A549 (cell line): Measurements from ENCODE around the gene TAF6L. TPM values are rescaled to one million over a fixed set of nuclear protein-coding genes. Genes with fewer than 3 reads are reported as not detected.
A peak's percentile ranks its signal among the peaks of the same experiment; 100 is the strongest.

Source experiments
- ATAC-seq, 2 experiments: fragments of 200-7000 bp in 1 of 2; fragments of >200 bp in 1 of 2; cut with Nextera tagmentation in 1 of 2; cut with Tn5 transposase in 1 of 2; 3 replicates each; pipeline versions ENCODE4 v1.8.0 to v1.9.1; 2018 to 2020; ENCODE audit warnings: mild to moderate bottlenecking in 1 of 2, moderate library complexity in 1 of 2
- CTCF ChIA-PET: fragments of 300-600 bp; sonication (Branson Sonifier 250); formaldehyde crosslinking; extraction: SDS; loops from one replicate; lab custom pipeline; 2021; ENCODE audit warnings: antibody characterized with exemption, inconsistent platforms; lab: Yijun Ruan, JAX
- POLR2A ChIA-PET: fragments of 350-600 bp; formaldehyde crosslinking; extraction: SDS; loops from one replicate; lab custom pipeline; 2021; ENCODE audit warnings: antibody characterized with exemption, inconsistent platforms; lab: Yijun Ruan, JAX
- DNase-seq, 2 experiments: peaks; one replicate each; pipeline versions ENCODE4 v3.0.0 to v3.0.0-alpha.2; 2011 to 2016; ENCODE audit warnings: low read depth in 1 of 2, low spot score in 1 of 2
- FAIRE-seq: peaks from 2 replicates; lab custom pipeline; 2011; peaks lifted over from hg19 to GRCh38; lab: Jason Lieb, UNC
- H3K27ac ChIP-seq, 2 experiments: fragments of >200 bp; sonication (Bioruptor Twin); formaldehyde crosslinking; 3 replicates each; pipeline ENCODE4 v1.5.1; 2016 to 2017
- H3K4me1 ChIP-seq: fragments of >200 bp; sonication (Bioruptor Twin); formaldehyde crosslinking; 3 replicates; pipeline ENCODE4 v1.6.1; 2016
- H3K4me2 ChIP-seq: fragments of >200 bp; sonication (Bioruptor Twin); formaldehyde crosslinking; 3 replicates; pipeline ENCODE4 v1.6.1; 2016
- H3K4me3 ChIP-seq: fragments of >200 bp; sonication (Bioruptor Twin); formaldehyde crosslinking; 3 replicates; pipeline ENCODE4 v1.5.1; 2016
- H3K9me3 ChIP-seq: fragments of >200 bp; sonication (Bioruptor Twin); formaldehyde crosslinking; 3 replicates; pipeline ENCODE4 v1.6.1; 2016
- BHLHE40 ChIP-seq: IDR thresholded peaks from 2 replicates; pipeline ENCODE4 v1.6.1; 2012; ENCODE audit warnings: low read depth, low read length, inconsistent platforms
- CEBPB ChIP-seq, 2 experiments: fragments of >200 bp in 1 of 2; sonication (Bioruptor Twin) in 1 of 2; formaldehyde crosslinking in 1 of 2; IDR thresholded peaks; 2 replicates each; pipeline ENCODE4 v1.6.1; 2012 to 2016
- CHD2 ChIP-seq: fragments of 150-350 bp; IDR thresholded peaks from 2 replicates; pipeline ENCODE4 v1.6.1; 2014; ENCODE audit warnings: low read length; ENCODE audit not compliant: partially characterized antibody
- CHD4 ChIP-seq: fragments of 200-600 bp; sonication (generic); IDR thresholded peaks from 2 replicates; pipeline ENCODE4 v1.6.1; 2016; ENCODE audit warnings: antibody characterized with exemption, mild to moderate bottlenecking, borderline replicate concordance
- EP300 ChIP-seq, 2 experiments: fragments of >200 bp; sonication (Bioruptor Twin); formaldehyde crosslinking; IDR thresholded peaks; 2 replicates in 1 of 2; 3 replicates in 1 of 2; pipeline ENCODE4 v1.6.1; 2016 to 2017
- ESRRA ChIP-seq: fragments of 150-350 bp; IDR thresholded peaks from 2 replicates; pipeline ENCODE4 v1.6.1; 2014; ENCODE audit warnings: mild to moderate bottlenecking, low read length, borderline replicate concordance
- FOSB ChIP-seq: fragments of 250-450 bp; sonication (Bioruptor Pico); IDR thresholded peaks from 2 replicates; pipeline ENCODE4 v1.5.0; 2020; ENCODE audit warnings: mild to moderate bottlenecking, moderate library complexity
- FOXS1 ChIP-seq: fragments of 250-450 bp; sonication (Bioruptor Pico); IDR thresholded peaks from 2 replicates; pipeline ENCODE4 v1.5.0; 2020; ENCODE audit warnings: mild to moderate bottlenecking, moderate library complexity
- HEYL ChIP-seq: fragments of 250-450 bp; sonication (Bioruptor Pico); IDR thresholded peaks from 2 replicates; pipeline ENCODE4 v1.8.0; 2021; ENCODE audit warnings: mild to moderate bottlenecking, moderate library complexity
- HOXA7 ChIP-seq: fragments of 250-450 bp; sonication (Bioruptor Pico); IDR thresholded peaks from 2 replicates; pipeline ENCODE4 v1.5.0; 2020; ENCODE audit warnings: mild to moderate bottlenecking, moderate library complexity
- HOXB13 ChIP-seq: fragments of 250-450 bp; sonication (Bioruptor Pico); IDR thresholded peaks from 2 replicates; pipeline ENCODE4 v1.5.0; 2020; ENCODE audit warnings: low read depth, mild to moderate bottlenecking, moderate library complexity
- HOXB5 ChIP-seq: fragments of 250-450 bp; sonication (Bioruptor Pico); IDR thresholded peaks from 2 replicates; pipeline ENCODE4 v1.5.0; 2020; ENCODE audit warnings: mild to moderate bottlenecking, moderate library complexity
- JUNB ChIP-seq: fragments of >200 bp; sonication (Bioruptor Twin); formaldehyde crosslinking; IDR thresholded peaks from 2 replicates; pipeline ENCODE4 v1.6.1; 2016
- KDM1A ChIP-seq: fragments of 200-600 bp; sonication (generic); IDR thresholded peaks from 2 replicates; pipeline ENCODE4 v1.6.1; 2016; ENCODE audit warnings: low read depth, mild to moderate bottlenecking
- KDM5A ChIP-seq: fragments of 200-600 bp; sonication (generic); IDR thresholded peaks from 2 replicates; pipeline ENCODE4 v1.6.1; 2016; ENCODE audit warnings: antibody characterized with exemption, mild to moderate bottlenecking
- NR3C1 ChIP-seq: fragments of >200 bp; sonication (Bioruptor Twin); formaldehyde crosslinking; IDR thresholded peaks from 3 replicates; pipeline ENCODE4 v1.6.1; 2017
- POLR2AphosphoS2 ChIP-seq: conservative IDR thresholded peaks from 2 replicates; pipeline ENCODE4 v1.6.1; 2012; ENCODE audit warnings: low read length, improper control_type of control experiment, inconsistent platforms
- RFX5 ChIP-seq: fragments of 450-650 bp; IDR thresholded peaks from 2 replicates; pipeline ENCODE4 v1.7.1; 2014; ENCODE audit warnings: antibody characterized with exemption, mild to moderate bottlenecking, moderate library complexity
- SREBF2 ChIP-seq: fragments of 450-650 bp; IDR thresholded peaks from 2 replicates; pipeline ENCODE4 v1.6.1; 2014; ENCODE audit warnings: mild to moderate bottlenecking, moderate library complexity
- ZNF302 ChIP-seq: fragments of 250-450 bp; sonication (Bioruptor Pico); IDR thresholded peaks from 2 replicates; pipeline ENCODE4 v1.9.0; 2021; ENCODE audit warnings: inconsistent platforms, mild to moderate bottlenecking, moderate library complexity
- ZSCAN20 ChIP-seq: fragments of 250-450 bp; sonication (Bioruptor Pico); IDR thresholded peaks from 2 replicates; pipeline ENCODE4 v1.8.0; 2022; ENCODE audit warnings: mild to moderate bottlenecking, moderate library complexity
- WGBS: methylation state at CpG from one replicate; pipeline ENCODE4 v1.1.6; 2017; ENCODE audit errors: missing lambda C conversion rate; 5-methylcytosine and 5-hydroxymethylcytosine counted together
- polyA plus RNA-seq, 4 experiments: library from polyadenylated mRNA; depleted of rRNA in 3 of 4; stranded (reverse); fragments of >200 nt; fragmentation: RNase III in 1 of 4; extraction: RNeasy Plus Mini Kit Qiagen cat#74134 plus additional on column Dnase treatment in 1 of 4; gene quantifications; 2 replicates in 3 of 4; 3 replicates in 1 of 4; pipeline ENCODE4 v1.2.3, GENCODE V29; 2011 to 2017
- TF ChIP-seq, protein P1 (sequence below): fragments of >200 bp; sonication (Bioruptor Twin); formaldehyde crosslinking; IDR thresholded peaks from 2 replicates; pipeline ENCODE4 v1.6.1; 2016
- TF ChIP-seq, protein P2 (sequence below): IDR thresholded peaks from 2 replicates; pipeline ENCODE4 v1.6.1; 2012
- TF ChIP-seq, protein P3 (sequence below): IDR thresholded peaks from 2 replicates; pipeline ENCODE4 v1.6.1; 2012; ENCODE audit warnings: low read depth, borderline replicate concordance
- TF ChIP-seq, protein P4 (sequence below): fragments of >200 bp; sonication (Bioruptor Twin); formaldehyde crosslinking; IDR thresholded peaks from 3 replicates; pipeline ENCODE4 v1.6.1; 2016
- TF ChIP-seq, protein P5 (sequence below): fragments of >200 bp; sonication (Bioruptor Twin); formaldehyde crosslinking; IDR thresholded peaks from 3 replicates; pipeline ENCODE4 v1.5.1; 2016
- TF ChIP-seq, protein P6 (sequence below): fragments of 250-450 bp; sonication (Bioruptor Pico); IDR thresholded peaks from 2 replicates; pipeline ENCODE4 v1.5.0; 2020; ENCODE audit warnings: low read depth, mild to moderate bottlenecking, moderate library complexity
- TF ChIP-seq, protein P7 (sequence below): IDR thresholded peaks from 2 replicates; pipeline ENCODE4 v1.6.1; 2012

Gene TAF6L
- polyA plus RNA-seq, 2 of the 4 experiments (the other 2 are of a cell fraction), result 14.0 to 22.7 TPM

DNA sequence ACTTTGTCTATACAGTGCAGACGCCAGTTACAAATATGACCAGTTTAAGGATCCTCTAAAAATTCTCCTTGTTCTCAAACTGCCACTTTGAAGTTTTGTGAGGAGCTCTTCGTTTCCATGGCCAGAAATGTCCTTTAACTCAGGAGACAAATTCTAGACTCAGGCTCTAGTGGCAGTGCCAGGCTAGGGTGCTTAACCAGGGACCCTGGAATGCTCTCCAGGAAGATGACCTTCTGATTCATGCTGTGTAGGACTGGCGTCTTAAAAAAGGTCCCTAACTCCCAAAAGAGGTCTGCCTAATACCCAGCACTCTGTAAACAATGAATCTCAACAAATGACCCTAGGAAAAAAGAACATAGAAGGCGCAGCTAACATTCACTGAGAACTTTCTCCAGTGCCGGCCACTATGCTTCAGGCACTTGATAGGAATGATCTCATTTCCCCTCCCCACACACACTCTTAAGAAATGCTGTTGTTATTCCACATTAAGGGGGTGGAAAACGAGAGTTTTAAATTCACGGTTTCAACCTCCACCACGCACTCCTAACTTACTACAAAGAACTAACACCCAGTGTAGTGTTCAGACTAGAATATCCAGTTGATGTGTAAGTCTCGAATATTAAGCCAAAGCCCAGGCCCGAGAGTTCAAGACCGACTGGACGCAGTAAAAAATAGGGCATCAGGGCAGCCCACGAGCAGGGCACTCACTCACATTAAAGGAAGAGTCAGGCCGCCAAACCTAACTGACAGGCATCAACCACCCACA lies 33.3 kb downstream of the TAF6L start:
- Histone ChIP-seq H3K4me3 (peak overlapping the region; percentile 90), H3K27ac (peak overlapping the region; percentile 87 to 92), H3K9me3 (no peaks in the 10 kb centered on the region)
- no peak for FAIRE-seq
- WGBS, result 9% methylated on average over 14 of the region's 14 CpGs
- ChIA-PET POLR2A (interaction anchor here (1.0 kb wide), 1 partner anchor 33 kb away, joined by 4 read pairs; the partner anchor contains the start of gene TAF6L), CTCF (interaction anchor here (0.6 to 6.2 kb wide), 5 partner anchors 10 to 58 kb away, joined by 3 to 69 read pairs (median 5); partner anchors contain the start of genes TMEM179B and TMEM223)
- ATAC-seq, result peak; percentile 4 to 32; a peak in 4 of 6 replicates
- TF ChIP-seq HOXA7 (CRISPR knock-in tag) (0 out of 2 replicates have a peak, but pooled peaks have one; percentile 35), FOXS1 (CRISPR knock-in tag) (no peak)
- TF ChIP-seq, all 56 proteins: peak for 1
- Histone ChIP-seq H3K4me2 (peak overlapping the region; percentile 95), H3K4me1 (peaks cover 16% of the 10 kb centered on the region; the same call in 2 of the 3 replicates)
- no peak for DNase-seq

DNA sequence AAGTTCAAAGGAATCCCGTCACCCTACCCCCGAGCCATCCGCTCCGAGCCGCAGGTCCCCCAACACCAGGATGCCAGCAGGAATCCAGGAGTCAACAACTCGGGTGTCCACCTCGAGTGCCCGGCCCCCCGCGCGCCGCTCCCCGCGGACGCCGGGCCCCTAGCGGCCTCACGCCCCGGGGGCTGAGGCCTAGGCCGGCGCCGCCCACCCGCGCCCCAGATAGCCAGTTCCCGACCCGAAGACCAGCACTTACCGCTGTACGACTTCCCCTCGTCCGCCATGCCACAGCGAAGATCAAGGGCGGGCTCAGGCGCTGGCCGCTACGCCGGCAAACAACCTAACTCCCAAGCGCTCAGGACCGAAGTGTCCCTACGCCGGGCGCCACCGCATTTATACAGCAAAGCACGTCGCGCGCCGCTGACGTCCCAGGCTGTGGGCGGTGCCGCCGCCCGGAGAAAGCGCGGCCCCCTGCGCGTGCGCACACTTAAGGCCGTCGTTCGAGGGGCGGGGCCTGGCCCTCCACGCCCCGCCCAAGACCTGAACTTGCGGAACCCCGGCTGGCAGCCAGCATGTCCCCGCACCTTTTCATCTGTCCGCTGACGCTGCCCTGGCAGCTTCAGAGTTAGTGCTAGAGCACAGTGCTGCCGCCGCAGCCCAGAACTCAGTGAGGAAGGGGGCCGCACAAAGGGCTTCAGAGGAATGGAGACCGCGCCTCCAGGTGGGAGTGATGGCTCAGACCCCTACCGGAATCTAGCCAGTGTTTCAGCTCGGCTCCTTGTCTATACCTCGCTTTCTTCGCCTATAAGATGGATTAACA lies 34.1 kb downstream of the TAF6L start, which contains the start of gene NXF1:
Gene NXF1, minus strand, starts transcription at position 365 of the 817 bp plus-strand sequence. Its CDS starts 84 bp downstream, at position 281.
- no peaks in the 10 kb centered on the region for H3K9me3 ChIP-seq
- 0% methylated on average over 14 of the region's 77 CpGs for WGBS
- CTCF ChIA-PET, result interaction anchor here (1.1 to 4.3 kb wide), 7 partner anchors 9 to 32 kb away, joined by 3 to 18 read pairs (median 5); partner anchors contain the start of gene TMEM179B
- peaks cover 16% of the 10 kb centered on the region; the same call in 2 of the 3 replicates for H3K4me1 ChIP-seq
- ATAC-seq (peak; percentile 83 to 91), FAIRE-seq (no peak), DNase-seq (peak; percentile 84 to 97)
- H3K27ac ChIP-seq, result peak within 1 kb of the TSS; percentile 87 to 92
- H3K4me2 ChIP-seq, result peak within 1 kb of the TSS; percentile 95
- peak within 1 kb of the TSS; percentile 90 for H3K4me3 ChIP-seq
- POLR2A ChIA-PET, result interaction anchor here (0.5 to 2.7 kb wide), 11 partner anchors 8 to 1497 kb away, joined by 3 to 11 read pairs (median 4); partner anchors contain the start of genes STX5, TMEM179B and TMEM223
- TF ChIP-seq FOXS1 (CRISPR knock-in tag) (no peak), HOXA7 (CRISPR knock-in tag) (no peak), CEBPB (IDR thresholded peaks at IDR 0.05) (no peak), KDM1A (no peak), RFX5 (no peak; the same call in 1 of the 2 replicates), EP300 (IDR thresholded peaks at IDR 0.05) (no peak), BHLHE40 (0 out of 2 replicates have a peak, but pooled peaks have one; percentile 6), ZSCAN20 (CRISPR knock-in tag) (no peak), CHD4 (no peak), SREBF2 (no peak), CHD2 (no peak), HOXB13 (CRISPR knock-in tag) (no peak), KDM5A (no peak; the same call in 1 of the 2 replicates), JUNB (no peak), NR3C1 (no peak), POLR2AphosphoS2 (no peak), HEYL (CRISPR knock-in tag) (no peak), ESRRA (no peak; the same call in 1 of the 2 replicates), HOXB5 (CRISPR knock-in tag) (no peak), FOSB (CRISPR knock-in tag) (0 out of 2 replicates have a peak, but pooled peaks have one; percentile 31), ZNF302 (CRISPR knock-in tag) (no peak)
- TF ChIP-seq, protein P1, sequence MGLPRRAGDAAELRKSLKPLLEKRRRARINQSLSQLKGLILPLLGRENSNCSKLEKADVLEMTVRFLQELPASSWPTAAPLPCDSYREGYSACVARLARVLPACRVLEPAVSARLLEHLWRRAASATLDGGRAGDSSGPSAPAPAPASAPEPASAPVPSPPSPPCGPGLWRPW, result no peak
- TF ChIP-seq, protein P2, sequence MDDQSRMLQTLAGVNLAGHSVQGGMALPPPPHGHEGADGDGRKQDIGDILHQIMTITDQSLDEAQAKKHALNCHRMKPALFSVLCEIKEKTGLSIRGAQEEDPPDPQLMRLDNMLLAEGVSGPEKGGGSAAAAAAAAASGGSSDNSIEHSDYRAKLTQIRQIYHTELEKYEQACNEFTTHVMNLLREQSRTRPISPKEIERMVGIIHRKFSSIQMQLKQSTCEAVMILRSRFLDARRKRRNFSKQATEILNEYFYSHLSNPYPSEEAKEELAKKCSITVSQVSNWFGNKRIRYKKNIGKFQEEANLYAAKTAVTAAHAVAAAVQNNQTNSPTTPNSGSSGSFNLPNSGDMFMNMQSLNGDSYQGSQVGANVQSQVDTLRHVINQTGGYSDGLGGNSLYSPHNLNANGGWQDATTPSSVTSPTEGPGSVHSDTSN, result peak; percentile 74
- TF ChIP-seq, protein P3, sequence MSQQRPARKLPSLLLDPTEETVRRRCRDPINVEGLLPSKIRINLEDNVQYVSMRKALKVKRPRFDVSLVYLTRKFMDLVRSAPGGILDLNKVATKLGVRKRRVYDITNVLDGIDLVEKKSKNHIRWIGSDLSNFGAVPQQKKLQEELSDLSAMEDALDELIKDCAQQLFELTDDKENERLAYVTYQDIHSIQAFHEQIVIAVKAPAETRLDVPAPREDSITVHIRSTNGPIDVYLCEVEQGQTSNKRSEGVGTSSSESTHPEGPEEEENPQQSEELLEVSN, result no peak
- TF ChIP-seq, protein P4, sequence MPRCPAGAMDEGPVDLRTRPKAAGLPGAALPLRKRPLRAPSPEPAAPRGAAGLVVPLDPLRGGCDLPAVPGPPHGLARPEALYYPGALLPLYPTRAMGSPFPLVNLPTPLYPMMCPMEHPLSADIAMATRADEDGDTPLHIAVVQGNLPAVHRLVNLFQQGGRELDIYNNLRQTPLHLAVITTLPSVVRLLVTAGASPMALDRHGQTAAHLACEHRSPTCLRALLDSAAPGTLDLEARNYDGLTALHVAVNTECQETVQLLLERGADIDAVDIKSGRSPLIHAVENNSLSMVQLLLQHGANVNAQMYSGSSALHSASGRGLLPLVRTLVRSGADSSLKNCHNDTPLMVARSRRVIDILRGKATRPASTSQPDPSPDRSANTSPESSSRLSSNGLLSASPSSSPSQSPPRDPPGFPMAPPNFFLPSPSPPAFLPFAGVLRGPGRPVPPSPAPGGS, result peak; percentile 99
- TF ChIP-seq, protein P5, sequence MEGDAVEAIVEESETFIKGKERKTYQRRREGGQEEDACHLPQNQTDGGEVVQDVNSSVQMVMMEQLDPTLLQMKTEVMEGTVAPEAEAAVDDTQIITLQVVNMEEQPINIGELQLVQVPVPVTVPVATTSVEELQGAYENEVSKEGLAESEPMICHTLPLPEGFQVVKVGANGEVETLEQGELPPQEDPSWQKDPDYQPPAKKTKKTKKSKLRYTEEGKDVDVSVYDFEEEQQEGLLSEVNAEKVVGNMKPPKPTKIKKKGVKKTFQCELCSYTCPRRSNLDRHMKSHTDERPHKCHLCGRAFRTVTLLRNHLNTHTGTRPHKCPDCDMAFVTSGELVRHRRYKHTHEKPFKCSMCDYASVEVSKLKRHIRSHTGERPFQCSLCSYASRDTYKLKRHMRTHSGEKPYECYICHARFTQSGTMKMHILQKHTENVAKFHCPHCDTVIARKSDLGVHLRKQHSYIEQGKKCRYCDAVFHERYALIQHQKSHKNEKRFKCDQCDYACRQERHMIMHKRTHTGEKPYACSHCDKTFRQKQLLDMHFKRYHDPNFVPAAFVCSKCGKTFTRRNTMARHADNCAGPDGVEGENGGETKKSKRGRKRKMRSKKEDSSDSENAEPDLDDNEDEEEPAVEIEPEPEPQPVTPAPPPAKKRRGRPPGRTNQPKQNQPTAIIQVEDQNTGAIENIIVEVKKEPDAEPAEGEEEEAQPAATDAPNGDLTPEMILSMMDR, result no peak
- TF ChIP-seq, protein P6, sequence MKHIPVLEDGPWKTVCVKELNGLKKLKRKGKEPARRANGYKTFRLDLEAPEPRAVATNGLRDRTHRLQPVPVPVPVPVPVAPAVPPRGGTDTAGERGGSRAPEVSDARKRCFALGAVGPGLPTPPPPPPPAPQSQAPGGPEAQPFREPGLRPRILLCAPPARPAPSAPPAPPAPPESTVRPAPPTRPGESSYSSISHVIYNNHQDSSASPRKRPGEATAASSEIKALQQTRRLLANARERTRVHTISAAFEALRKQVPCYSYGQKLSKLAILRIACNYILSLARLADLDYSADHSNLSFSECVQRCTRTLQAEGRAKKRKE (CRISPR knock-in tag), result no peak
- TF ChIP-seq, protein P7, sequence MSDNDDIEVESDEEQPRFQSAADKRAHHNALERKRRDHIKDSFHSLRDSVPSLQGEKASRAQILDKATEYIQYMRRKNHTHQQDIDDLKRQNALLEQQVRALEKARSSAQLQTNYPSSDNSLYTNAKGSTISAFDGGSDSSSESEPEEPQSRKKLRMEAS, result peak; percentile 64
